Pancreas (tissue), 10 donors: Measurements from ENCODE around the gene PTH1R. TPM values are rescaled to one million over a fixed set of nuclear protein-coding genes. Genes with fewer than 3 reads are reported as not detected.

Source experiments
- ATAC-seq, 4 donors: fragments of 200-7000 bp; cut with Tn5 transposase; one replicate each; pipeline versions ENCODE4 v1.8.0 to v1.9.1; 2020; ENCODE audit warnings: mild to moderate bottlenecking in 4 of 4, moderate library complexity in 4 of 4
- DNase-seq, 6 donors: peaks; one replicate each; pipeline ENCODE4 v3.0.0-alpha.2; 2020
- FAIRE-seq: peaks from 2 replicates; lab custom pipeline; 2012; peaks lifted over from hg19 to GRCh38; lab: Jason Lieb, UNC
- H3K27ac ChIP-seq, 4 donors: fragments of 200-600 bp; sonication (generic); 1 replicate in 3 of 4; 2 replicates in 1 of 4; pipeline versions ENCODE4 v1.5.0 to v1.8.0; 2020
- H3K27me3 ChIP-seq, 4 donors: fragments of 200-600 bp; one replicate each; pipeline ENCODE4 v1.8.0; 2021
- H3K36me3 ChIP-seq, 3 donors: fragments of 200-600 bp; sonication (generic) in 1 of 3; one replicate each; pipeline versions ENCODE4 v1.5.0 to v1.8.0; 2020 to 2021
- H3K4me1 ChIP-seq, 3 donors: fragments of 200-600 bp; one replicate each; pipeline ENCODE4 v1.8.0; 2021
- H3K4me3 ChIP-seq, 4 donors: fragments of 200-600 bp; sonication (generic) in 2 of 4; one replicate each; pipeline versions ENCODE4 v1.5.0 to v1.8.0; 2020 to 2021
- H3K9me3 ChIP-seq, 4 donors: fragments of 200-600 bp; one replicate each; pipeline ENCODE4 v1.8.0; 2021
- WGBS, 2 donors: extraction: QIAGEN DNeasy Blood & Tissue Kit; methylation state at CpG; one replicate each; pipeline ENCODE4 v1.1.7; 2013; 5-methylcytosine and 5-hydroxymethylcytosine counted together
- intact Hi-C, 3 donors: fragments of 100-400 bp; cut with DNase I; formaldehyde crosslinking; loops; one replicate each; pipeline versions ENCODE4 v1.11.1 to v1.14.2; 2022
- polyA plus RNA-seq, 2 donors: library from polyadenylated mRNA; stranded (reverse); fragments of 200-250 nt; gene quantifications; one replicate each; pipeline ENCODE4 v1.2.3, GENCODE V29; 2013
- total RNA-seq, 6 donors: library from RNA; stranded (reverse); fragmentation: NEBNext Ultra II Directional in 4 of 6; extraction: Animal tissue kit (Norgen Biotek cat#: 25700) in 4 of 6; gene quantifications; one replicate each; pipeline versions ENCODE4 v1.2.1 to v1.2.4, GENCODE V29; 2021 to 2023
- TF ChIP-seq, protein P1 (sequence below), 4 donors: fragments of 200-600 bp; sonication (generic) in 3 of 4; IDR thresholded peaks; one replicate each; pipeline versions ENCODE4 v1.5.0 to v1.8.0; 2021; ENCODE audit warnings: antibody characterized with exemption in 4 of 4
- donor health status: healthy with polysubstance abuse.
- donor health status: DM: no; HTN: no; CAD: no; lungs with moderate emphysema.
- donor health status: DM: no; HTN: no; CAD: no.
- donor health status: control.
- donor health status: control.
- donor health status: Bipolar disorder and iron deficiency.
- donor health status: DM: yes; HTN: yes; CAD: no.
- donor health status: DM: no; HTN: no; CAD: no.
- donor health status: DM: no; HTN: no; CAD: no.
- donor health status: DM: yes; HTN: yes; CAD: no.

PTH1R gene
- total and polyA plus RNA-seq, 8 donors: 0.49 to 34.8 (median 2.0) TPM

DNA sequence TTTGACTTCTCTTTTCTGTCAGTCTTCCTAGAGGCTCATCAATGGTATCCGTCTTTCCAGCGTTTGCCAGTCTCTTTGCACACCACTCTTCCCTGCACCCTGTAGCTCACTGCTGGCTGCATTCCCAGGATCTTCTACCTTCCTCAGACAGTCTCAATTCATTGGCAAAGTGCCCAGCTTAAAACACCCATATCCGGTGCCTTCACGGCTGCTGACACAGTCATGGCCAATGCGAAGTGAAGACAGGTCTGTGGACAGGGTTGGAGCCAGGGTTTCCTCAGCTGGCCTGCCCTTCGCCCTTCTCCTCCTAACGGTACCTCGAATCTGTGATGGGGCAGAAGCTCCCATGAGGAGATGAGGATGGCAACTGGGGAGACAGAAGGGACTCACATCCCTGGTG lies 36.1 kb downstream of the PTH1R start:
- WGBS, 2 donors: 41 to 45% methylated on average over 8 of the region's 8 CpGs
- TF ChIP-seq, protein P1, sequence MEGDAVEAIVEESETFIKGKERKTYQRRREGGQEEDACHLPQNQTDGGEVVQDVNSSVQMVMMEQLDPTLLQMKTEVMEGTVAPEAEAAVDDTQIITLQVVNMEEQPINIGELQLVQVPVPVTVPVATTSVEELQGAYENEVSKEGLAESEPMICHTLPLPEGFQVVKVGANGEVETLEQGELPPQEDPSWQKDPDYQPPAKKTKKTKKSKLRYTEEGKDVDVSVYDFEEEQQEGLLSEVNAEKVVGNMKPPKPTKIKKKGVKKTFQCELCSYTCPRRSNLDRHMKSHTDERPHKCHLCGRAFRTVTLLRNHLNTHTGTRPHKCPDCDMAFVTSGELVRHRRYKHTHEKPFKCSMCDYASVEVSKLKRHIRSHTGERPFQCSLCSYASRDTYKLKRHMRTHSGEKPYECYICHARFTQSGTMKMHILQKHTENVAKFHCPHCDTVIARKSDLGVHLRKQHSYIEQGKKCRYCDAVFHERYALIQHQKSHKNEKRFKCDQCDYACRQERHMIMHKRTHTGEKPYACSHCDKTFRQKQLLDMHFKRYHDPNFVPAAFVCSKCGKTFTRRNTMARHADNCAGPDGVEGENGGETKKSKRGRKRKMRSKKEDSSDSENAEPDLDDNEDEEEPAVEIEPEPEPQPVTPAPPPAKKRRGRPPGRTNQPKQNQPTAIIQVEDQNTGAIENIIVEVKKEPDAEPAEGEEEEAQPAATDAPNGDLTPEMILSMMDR (IDR thresholded peaks at IDR 0.05): no peak

DNA sequence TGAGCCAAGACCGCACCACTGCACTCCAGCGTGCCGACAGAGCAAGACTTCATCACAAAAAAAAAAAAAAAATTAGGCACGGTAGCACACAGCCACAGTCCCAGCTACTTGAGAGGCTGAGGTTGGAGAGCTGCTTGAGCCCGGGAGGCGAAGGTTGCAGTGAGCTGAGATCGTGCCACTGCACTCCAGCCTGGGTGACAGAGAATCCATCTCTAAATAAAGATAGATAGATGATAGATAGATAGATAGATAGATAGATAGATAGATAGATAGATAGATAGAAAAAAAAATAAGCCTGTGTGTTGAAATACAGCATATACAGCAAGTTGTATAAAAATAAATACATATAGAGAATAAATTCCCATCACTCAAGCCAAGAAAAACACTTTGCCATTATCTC lies 37.3 kb downstream of the PTH1R start:
- ATAC-seq (no peak), FAIRE-seq (no peak), DNase-seq (peak in 1 of 6 donors; percentile 11)
- TF ChIP-seq, protein P1 (IDR thresholded peaks at IDR 0.05): no peak
- no peak overlapping the region for H3K27ac ChIP-seq
- no peaks in the 10 kb centered on the region for H3K4me1 ChIP-seq
- WGBS, 2 donors: 83 to 91% methylated on average over 7 of the region's 7 CpGs
- no peaks in the 10 kb centered on the region for H3K9me3 ChIP-seq
- intact Hi-C loops: no loop called here
- no peaks in the 10 kb centered on the region for H3K27me3 ChIP-seq
- no peak overlapping the region for H3K4me3 ChIP-seq
- H3K36me3 ChIP-seq: peaks cover 0 to 13% (median 0%) of the 10 kb centered on the region in 3 donors

More for the DNA sequence above, 36.1 kb downstream of the PTH1R start:
- Histone ChIP-seq H3K27me3 (no peaks in the 10 kb centered on the region), H3K36me3 (peaks cover 0 to 1% (median 0%) of the 10 kb centered on the region in 3 donors), H3K27ac (no peak overlapping the region), H3K4me3 (no peak overlapping the region), H3K9me3 (no peaks in the 10 kb centered on the region), H3K4me1 (peaks cover 0 to 6% (median 0%) of the 10 kb centered on the region in 3 donors)
- intact Hi-C loops: no loop called here
- FAIRE-seq (no peak), DNase-seq (peak in 2 of 6 donors; percentile 37 to 42), ATAC-seq (peak in 2 of 4 donors; percentile 20 to 38)

DNA sequence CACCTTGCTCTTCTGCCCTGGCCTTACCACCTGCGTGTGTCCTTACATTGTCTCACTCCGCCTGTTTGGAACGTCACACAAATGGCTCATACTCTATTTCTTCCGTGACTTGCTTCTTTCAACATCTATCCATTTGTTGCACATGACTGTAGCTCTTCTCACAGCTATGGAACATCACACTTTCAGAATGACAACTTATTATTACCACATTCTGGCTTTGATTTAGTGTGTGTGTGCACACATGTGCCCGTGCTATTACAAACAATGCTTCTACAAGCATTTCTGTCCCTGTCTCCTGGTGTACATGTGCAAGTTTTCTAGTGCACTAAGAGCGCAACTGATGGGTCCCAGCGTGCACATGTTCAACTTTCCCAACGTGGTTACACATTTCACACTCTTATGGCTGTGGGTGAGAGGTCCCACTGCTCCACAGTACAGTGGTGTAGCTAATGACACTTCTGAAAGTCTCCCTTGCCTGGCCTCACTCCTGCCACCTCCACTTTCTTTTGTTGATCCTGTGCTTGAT lies 37.8 kb downstream of the PTH1R start:
- ATAC-seq: no peak
- Histone ChIP-seq H3K4me3 (no peak overlapping the region), H3K27me3 (no peaks in the 10 kb centered on the region), H3K9me3 (no peaks in the 10 kb centered on the region), H3K4me1 (no peaks in the 10 kb centered on the region), H3K27ac (no peak overlapping the region), H3K36me3 (peaks cover 0 to 18% (median 0%) of the 10 kb centered on the region in 3 donors)
- intact Hi-C loops: no loop called here
- FAIRE-seq: no peak
- WGBS, 2 donors: 81 to 84% methylated on average over 8 of the region's 8 CpGs
- TF ChIP-seq, protein P1 (IDR thresholded peaks at IDR 0.05): no peak
- DNase-seq: peak in 1 of 6 donors; percentile 26

DNA sequence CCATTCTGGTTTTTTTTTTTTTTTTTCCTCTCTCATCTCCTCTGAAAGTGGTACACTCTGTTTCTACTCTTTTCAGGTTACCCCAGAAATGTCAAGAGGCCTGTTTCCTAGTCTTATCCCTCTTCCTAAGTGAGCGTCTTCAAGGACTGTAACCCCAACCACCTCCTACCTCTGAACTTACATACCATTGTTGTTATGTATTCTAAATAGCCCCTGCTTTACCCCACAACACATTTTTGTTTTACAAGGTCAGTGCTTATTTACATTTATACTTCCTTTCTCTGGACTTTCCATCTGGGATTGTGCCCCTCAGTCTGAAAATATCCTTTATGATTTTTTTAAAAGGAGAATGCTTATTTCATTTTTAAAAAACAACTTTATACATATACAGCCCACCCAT lies 38.8 kb downstream of the PTH1R start:
- TF ChIP-seq, protein P1 (IDR thresholded peaks at IDR 0.05): no peak
- H3K27ac ChIP-seq: no peak overlapping the region
- FAIRE-seq: no peak
- no peak for ATAC-seq
- H3K36me3 ChIP-seq: peaks cover 0 to 27% (median 8%) of the 10 kb centered on the region in 3 donors
- no peaks in the 10 kb centered on the region for H3K27me3 ChIP-seq
- H3K4me3 ChIP-seq: no peak overlapping the region
- intact Hi-C loops: no loop called here
- no peak for DNase-seq
- 91 to 93% methylated on average over 1 of the region's 1 CpG for WGBS, 2 donors
- H3K9me3 ChIP-seq: no peaks in the 10 kb centered on the region
- H3K4me1 ChIP-seq: no peaks in the 10 kb centered on the region

DNA sequence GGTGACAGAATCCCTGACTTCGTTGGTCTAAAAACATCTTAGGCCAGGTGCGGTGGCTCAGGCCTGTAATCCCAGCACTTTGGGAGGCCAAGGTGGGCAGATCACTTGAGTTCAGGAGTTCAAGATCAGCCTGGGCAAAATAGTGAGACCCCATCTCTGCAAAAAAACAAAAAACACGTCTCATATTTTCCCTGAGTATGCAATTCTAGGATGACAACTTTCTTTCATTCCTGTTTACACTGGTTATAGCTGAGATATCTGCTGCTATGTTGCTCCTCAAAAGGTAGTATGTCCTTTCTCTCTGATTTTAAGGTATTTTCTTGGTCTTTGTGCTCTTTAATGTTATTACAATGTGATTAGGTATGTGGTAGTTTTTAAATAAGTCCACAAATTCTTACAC lies 39.3 kb downstream of the PTH1R start:
- intact Hi-C loops: no loop called here
- no peak for ATAC-seq
- peaks cover 0 to 32% (median 13%) of the 10 kb centered on the region in 3 donors for H3K36me3 ChIP-seq
- H3K4me3 ChIP-seq: no peak overlapping the region
- DNase-seq: no peak
- no peaks in the 10 kb centered on the region for H3K9me3 ChIP-seq
- no peak overlapping the region for H3K27ac ChIP-seq
- no peaks in the 10 kb centered on the region for H3K4me1 ChIP-seq
- no peak for FAIRE-seq
- TF ChIP-seq, protein P1 (IDR thresholded peaks at IDR 0.05): no peak
- no peaks in the 10 kb centered on the region for H3K27me3 ChIP-seq
- WGBS, 2 donors: 88 to 91% methylated on average over 3 of the region's 3 CpGs
